Activated B cell treated with CpG ODN at 0.5 μM for 24 hours (primary cell): Measurements from ENCODE around the gene LUC7L3. TPM values are rescaled to one million over a fixed set of nuclear protein-coding genes. Genes with fewer than 3 reads are reported as not detected.

Experiments
- ATAC-seq: fragments of 200-7000 bp; cut with Tn5 transposase; one replicate; pipeline ENCODE4 v1.10.0; 2021; ENCODE audit warnings: low read depth, mild to moderate bottlenecking, moderate library complexity
- CTCF ChIA-PET: fragments of 350-600 bp; sonication (Branson Sonifier 250); formaldehyde crosslinking; loops from one replicate; lab custom pipeline; 2021; ENCODE audit warnings: antibody characterized with exemption; lab: Charles Lee
- POLR2A ChIA-PET: fragments of 350-600 bp; sonication (Branson Sonifier 250); formaldehyde crosslinking; loops from one replicate; lab custom pipeline; 2021; ENCODE audit warnings: antibody characterized with exemption; lab: Charles Lee
- DNase-seq: peaks from one replicate; pipeline ENCODE4 v3.0.0; 2022
- H3K27ac Mint-ChIP-seq: one replicate; pipeline ENCODE4 v1.8.0; 2020; ENCODE audit warnings: mixed read lengths
- H3K27me3 Mint-ChIP-seq: one replicate; pipeline ENCODE4 v1.8.0; 2021; ENCODE audit warnings: mixed read lengths
- H3K36me3 Mint-ChIP-seq: one replicate; pipeline ENCODE4 v1.8.0; 2021; ENCODE audit warnings: low read depth, mixed read lengths
- H3K4me1 Mint-ChIP-seq: one replicate; pipeline ENCODE4 v1.8.0; 2021; ENCODE audit warnings: mixed read lengths
- H3K4me3 Mint-ChIP-seq: one replicate; pipeline ENCODE4 v1.8.0; 2020; ENCODE audit warnings: mild to moderate bottlenecking, mixed read lengths
- H3K9me3 Mint-ChIP-seq: one replicate; pipeline ENCODE4 v1.8.0; 2020; ENCODE audit warnings: mixed read lengths
- CTCF ChIP-seq: fragments of 200-600 bp; IDR thresholded peaks from one replicate; pipeline ENCODE4 v1.8.0; 2022; ENCODE audit warnings: antibody characterized with exemption, mild to moderate bottlenecking
- intact Hi-C: fragments of 100-400 bp; cut with micrococcal nuclease; formaldehyde crosslinking; loops from one replicate; pipeline ENCODE4 v1.15.1; 2024
- total RNA-seq: library from RNA; stranded (reverse); gene quantifications from 2 replicates; pipeline ENCODE4 v1.2.3, GENCODE V29; 2022

LUC7L3 gene
- total RNA-seq, 1 donor from 2014 or later: 158 TPM

GRCh38 chr17:50696365-50696879 is 23.0 kb upstream of the LUC7L3 start:
- TF ChIP-seq CTCF: no peak
- no peak overlapping the region for H3K4me3 Mint-ChIP-seq
- POLR2A ChIA-PET: interaction anchor here (0.7 kb wide), 1 partner anchor 8 kb away, joined by 3 read pairs; no protein-coding TSS in a partner anchor
- H3K36me3 Mint-ChIP-seq: peaks cover 80% of the 10 kb centered on the region
- no peaks in the 10 kb centered on the region for H3K4me1 Mint-ChIP-seq
- H3K27ac Mint-ChIP-seq: no peak overlapping the region
- H3K27me3 Mint-ChIP-seq: no peaks in the 10 kb centered on the region
- DNase-seq: no peak
- intact Hi-C loops: no loop called here
- ATAC-seq: no peak
- CTCF ChIA-PET: interaction anchor here (1.2 kb wide), 1 partner anchor 12 kb away, joined by 3 read pairs; no protein-coding TSS in a partner anchor
- H3K9me3 Mint-ChIP-seq: no peaks in the 10 kb centered on the region

- no peak for ATAC-seq
- H3K4me1 Mint-ChIP-seq: peaks cover 1% of the 10 kb centered on the region
- H3K9me3 Mint-ChIP-seq: no peaks in the 10 kb centered on the region
- ChIA-PET CTCF (interaction anchor here (1.2 kb wide), 1 partner anchor 11 kb away, joined by 3 read pairs; no protein-coding TSS in a partner anchor), POLR2A (no interaction called here)
- H3K4me3 Mint-ChIP-seq: no peak overlapping the region
- intact Hi-C loops: no loop called here
- H3K27ac Mint-ChIP-seq: no peak overlapping the region
- no peak for DNase-seq
- peaks cover 87% of the 10 kb centered on the region for H3K36me3 Mint-ChIP-seq
- no peak for TF ChIP-seq CTCF
- H3K27me3 Mint-ChIP-seq: no peaks in the 10 kb centered on the region
These were observed 22.3 kb upstream of the LUC7L3 start for GRCh38 chr17:50697062-50697461.

GRCh38 chr17:50697663-50698272 is 21.6 kb upstream of the LUC7L3 start:
- ChIA-PET CTCF (no interaction called here), POLR2A (no interaction called here)
- Mint-ChIP-seq H3K27me3 (no peaks in the 10 kb centered on the region), H3K36me3 (peaks cover 84% of the 10 kb centered on the region), H3K4me1 (peaks cover 1% of the 10 kb centered on the region), H3K9me3 (no peaks in the 10 kb centered on the region), H3K4me3 (no peak overlapping the region), H3K27ac (no peak overlapping the region)
- no peak for ATAC-seq
- TF ChIP-seq CTCF: no peak
- intact Hi-C loops: no loop called here
- DNase-seq: no peak

- intact Hi-C loops: no loop called here
- ChIA-PET POLR2A (no interaction called here), CTCF (no interaction called here)
- Mint-ChIP-seq H3K4me1 (peaks cover 8% of the 10 kb centered on the region), H3K4me3 (no peak overlapping the region), H3K9me3 (no peaks in the 10 kb centered on the region), H3K27me3 (no peaks in the 10 kb centered on the region), H3K27ac (no peak overlapping the region), H3K36me3 (peaks cover 81% of the 10 kb centered on the region)
- DNase-seq (no peak), ATAC-seq (no peak)
- TF ChIP-seq CTCF: no peak
These were observed 20.0 kb upstream of the LUC7L3 start for GRCh38 chr17:50699410-50699809.

GRCh38 chr17:50703162-50703561 is 16.2 kb upstream of the LUC7L3 start:
- no peaks in the 10 kb centered on the region for H3K9me3 Mint-ChIP-seq

More at GRCh38 chr17:50703162-50703561, 16.2 kb upstream of the LUC7L3 start:
- DNase-seq (no peak), ATAC-seq (no peak)
- H3K27ac Mint-ChIP-seq: no peak overlapping the region
- intact Hi-C loops: no loop called here
- H3K4me1 Mint-ChIP-seq: peaks cover 25% of the 10 kb centered on the region
- H3K4me3 Mint-ChIP-seq: no peak overlapping the region
- POLR2A ChIA-PET: interaction anchor here (1.1 kb wide), 1 partner anchor 16 kb away, joined by 3 read pairs; the partner anchor contains the start of gene LUC7L3
- no peak for TF ChIP-seq CTCF
- no peaks in the 10 kb centered on the region for H3K27me3 Mint-ChIP-seq
- peaks cover 61% of the 10 kb centered on the region for H3K36me3 Mint-ChIP-seq
- CTCF ChIA-PET: no interaction called here
